ENCODE measurements around the gene FGF14.

FGF14 gene

DNA sequence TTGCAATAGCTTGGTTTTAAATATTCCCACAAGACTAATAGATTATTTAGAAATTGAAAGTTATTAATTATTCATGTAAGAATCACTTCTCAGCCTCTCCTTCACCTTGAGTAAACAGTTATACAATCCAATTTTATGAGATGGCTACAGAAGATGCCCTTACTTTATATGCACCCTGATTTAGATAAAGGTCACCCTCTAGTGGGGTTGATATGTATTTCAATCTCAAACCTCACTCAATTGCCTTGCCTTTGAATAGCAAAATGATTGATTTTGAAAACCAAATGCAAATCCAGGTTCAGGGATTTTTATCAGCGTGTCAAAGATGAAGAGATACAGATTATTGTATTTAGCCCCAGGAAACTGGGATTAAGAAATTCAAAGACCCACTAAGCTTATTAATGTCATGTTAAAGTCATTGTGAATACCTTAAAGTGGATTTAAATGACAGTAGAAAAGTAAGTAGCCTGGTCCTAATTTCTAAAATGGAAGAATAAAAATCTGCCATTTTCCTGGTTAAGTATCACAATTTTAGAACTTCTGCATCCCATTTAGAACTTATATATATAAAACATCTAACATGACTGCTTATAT, 644.3 kb downstream of the FGF14 start:
- DNase-seq, result peak; percentile 50

DNA sequence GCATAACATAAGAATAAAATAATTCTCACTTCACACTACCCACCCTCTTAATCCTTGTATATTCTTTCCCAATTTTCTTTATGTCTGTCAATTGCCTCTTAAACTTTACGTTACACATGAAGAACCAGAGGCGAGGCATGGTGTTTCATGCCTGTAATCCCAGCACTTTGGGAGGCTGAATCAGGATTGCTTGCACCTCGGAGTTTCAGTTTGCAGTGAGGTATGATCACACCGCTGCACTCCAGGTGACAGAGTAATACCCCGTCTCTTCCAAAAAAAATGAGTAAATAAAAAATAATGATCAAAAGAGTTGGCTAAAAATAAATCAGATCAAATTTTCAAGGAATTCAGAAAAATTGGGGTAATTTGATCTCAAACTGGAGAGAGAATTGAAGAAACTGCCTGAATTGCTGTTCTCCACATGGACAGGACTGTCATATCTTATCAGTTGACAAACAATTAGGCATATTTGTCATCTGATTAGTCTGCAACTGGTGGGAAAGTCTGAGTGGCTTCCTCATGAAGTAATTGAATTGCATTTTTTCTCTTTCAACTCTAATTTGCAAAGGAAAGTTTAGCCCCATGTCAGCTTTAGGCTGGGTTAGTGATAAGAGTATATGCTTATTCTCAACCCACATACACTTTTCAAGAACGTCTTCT, 646.5 kb downstream of the FGF14 start:
- peak; percentile 11 for DNase-seq

DNA sequence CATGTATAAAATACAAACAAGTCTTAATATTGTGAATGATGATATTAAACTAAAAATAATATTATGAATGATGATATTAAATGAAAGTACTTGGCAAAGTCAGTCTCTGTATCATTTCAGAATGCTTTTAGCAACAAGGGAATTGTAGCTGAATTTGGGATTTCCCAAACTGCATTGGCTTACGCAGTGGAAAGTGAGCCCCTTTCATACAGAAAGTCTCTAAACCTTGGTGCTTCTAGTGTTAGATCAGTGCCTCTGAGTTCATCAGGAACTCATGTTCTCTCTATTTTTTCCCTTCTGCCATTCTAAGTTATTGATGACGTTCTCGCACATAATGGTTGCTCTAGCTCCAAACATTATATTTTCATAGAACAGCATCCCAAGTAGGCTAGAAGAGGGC, 649.4 kb downstream of the FGF14 start:
- no peak for DNase-seq

DNA sequence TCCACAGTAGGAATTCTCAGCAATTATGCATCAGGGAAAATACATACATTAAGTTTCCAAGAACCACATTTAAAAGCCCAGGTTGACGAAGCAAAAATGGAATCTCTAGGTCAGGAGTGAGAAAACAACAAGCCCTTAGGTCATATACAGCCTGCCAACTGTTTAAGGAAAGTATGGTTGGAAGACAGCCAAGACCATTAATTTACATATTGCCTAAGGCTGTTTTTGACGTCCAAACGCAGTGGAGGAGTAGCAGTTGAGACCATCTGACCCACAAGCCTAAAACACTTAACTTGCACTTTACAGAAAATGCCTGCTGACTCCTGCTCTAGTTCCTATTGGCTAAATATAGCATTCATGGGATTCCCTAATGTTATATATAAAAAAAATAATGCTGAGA, 650.4 kb downstream of the FGF14 start:
- peak; percentile 14 for DNase-seq

DNA sequence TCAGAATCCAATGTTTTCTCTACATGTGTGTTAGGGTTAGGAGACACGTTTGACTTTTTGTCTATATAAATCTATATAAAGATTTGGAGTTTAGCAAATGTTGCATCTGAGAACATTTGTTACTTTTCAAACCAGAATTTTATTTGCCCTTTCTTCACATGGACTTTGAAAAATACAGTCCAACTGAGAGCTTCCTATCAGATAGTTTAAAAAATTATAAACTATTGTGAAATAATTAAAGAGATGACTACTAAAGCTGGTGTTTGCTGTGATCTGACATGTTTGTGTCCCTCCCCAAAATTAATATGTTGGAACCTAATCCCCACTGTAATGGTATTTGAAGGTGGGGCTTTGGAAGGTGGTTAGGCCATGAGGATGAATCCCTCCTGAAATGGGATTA, 652.3 kb downstream of the FGF14 start:
- no peak for DNase-seq

DNA sequence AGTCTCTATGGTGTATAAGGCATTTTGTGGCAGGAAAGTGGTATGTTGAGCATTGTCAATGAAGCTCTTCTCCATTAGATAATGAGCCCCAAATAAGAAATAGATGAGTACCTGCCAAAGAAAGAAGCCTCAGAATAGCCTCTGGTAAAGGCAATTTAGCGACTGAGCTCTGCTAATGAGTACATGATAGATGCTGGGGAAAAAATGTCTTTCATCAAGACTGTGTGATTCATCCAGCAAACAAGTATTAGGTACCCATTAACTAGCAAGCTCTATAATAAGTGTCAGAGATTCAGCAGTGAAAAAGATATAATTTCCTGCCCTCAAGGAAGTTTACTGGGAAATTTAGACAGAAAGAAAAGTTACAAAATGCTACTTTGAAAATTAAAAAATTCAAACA, 654.8 kb downstream of the FGF14 start:
- no peak for DNase-seq

DNA sequence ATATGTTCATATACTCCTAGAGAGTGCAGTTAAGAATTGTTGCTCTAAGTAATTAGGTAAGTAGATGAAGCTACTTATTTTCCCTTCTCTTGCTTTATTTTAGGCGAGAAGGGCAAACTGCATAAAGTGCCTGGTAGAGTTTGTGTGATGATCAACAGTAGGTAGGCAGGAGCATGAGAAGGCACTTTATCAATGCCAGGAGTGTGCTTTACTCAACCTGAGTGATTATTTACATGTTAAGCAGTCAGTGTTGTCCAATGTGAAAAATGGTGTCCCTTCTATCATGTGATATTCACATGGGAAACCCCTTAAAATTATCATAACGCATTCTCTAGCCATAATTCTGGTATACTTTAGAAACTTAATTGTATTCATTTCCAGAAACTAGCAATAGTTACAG, 655.3 kb downstream of the FGF14 start:
- no peak for DNase-seq

DNA sequence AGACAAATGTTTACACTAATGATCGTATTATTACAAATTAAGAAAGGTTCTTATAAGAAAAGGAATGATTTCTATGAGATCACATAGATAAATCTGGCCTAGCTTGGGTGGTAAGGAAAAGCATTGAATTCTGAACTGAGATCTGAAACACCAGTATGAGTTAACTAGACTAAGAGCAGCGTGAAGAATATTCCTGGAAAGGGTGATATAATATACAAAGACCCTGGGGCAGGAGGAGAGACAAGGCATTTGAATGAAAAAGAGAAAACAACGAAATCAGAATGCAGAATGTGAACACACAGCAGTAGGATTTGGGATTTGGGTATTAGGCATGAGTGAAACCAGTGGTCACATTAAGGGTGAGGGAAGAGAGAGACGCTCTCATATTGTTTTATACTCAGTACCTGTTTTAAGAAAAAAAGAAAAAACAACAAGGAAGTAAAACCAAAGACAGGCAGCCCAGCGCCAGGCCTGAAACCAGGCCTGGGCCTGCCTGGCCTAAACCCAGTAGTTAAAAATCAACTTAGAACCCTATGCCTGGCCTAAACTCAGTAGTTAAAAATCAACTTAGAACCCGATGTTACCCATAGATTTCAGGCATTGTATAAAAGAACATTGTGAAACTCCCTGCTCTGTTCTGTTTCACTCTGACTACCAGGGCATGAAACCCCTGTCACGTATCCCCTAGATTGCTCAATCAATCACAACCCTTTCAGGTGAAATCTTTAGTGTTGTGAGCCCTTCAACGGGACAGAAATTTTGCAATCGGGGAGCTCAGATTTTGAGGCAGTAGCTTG, 662.3 kb downstream of the FGF14 start:
- DNase-seq, result no peak

DNA sequence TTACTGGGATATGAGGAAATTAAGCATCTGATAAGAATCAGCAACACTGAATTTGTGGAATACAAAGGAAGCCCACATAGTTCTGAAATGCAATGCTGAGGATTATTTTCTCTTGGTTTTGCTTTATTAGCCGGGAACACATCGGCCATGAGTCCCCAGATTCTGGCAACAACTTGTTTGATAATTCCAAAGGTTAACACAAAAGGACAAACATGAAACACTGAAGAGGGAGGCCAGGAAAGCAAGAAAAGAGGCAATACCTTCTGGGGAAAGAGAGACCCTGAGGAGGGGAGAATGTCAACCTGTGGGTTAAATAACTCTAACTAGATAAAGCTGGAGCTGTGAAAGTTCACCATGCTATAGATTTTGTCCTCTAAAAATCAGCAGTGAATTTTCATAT, 663.5 kb downstream of the FGF14 start:
- no peak for DNase-seq

DNA sequence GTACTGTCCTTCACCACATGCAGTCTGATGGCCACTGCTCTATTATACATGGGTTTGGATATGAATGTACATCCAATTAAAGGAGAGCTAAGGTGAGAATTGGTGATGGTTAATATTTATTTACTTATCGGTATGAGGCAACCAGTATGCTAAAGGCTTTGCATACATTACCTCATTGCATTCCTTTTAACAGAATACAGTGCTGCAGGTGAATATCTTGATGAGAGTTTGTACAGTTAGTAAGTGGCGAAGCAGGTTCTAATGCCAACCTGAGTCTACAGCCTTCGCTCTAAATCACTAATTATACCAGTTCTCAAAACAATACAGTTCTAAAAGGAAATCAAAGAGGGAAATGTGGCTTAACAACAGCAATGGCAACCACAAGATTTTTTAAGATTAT, 665.3 kb downstream of the FGF14 start:
- no peak for DNase-seq

DNA sequence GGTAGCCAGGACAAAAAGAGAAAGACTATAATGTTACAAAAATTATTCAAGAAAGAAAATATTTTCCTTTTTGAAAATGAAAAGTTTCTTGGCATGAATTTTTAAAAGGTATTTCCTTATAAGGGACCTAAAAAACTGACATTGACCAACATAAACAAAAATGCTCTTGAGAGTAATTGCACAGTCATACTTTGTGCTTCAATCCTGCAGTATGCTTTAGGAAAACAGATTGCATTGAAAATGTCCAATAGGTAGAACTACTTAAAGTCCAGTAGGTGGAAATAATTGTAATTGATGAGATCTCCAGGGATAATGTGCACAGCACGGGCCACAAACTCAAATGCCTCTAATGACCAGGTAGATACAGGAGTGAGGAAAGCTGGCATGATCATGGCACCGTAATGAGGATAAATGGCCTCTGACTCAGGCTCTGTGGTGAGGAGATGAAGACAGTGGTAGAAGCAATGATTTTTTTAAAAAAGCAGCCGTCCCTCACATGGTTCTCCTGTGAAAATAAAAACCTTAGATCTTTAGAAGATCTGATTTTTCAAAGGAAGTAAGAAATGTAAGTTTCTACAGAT, 671.3 kb downstream of the FGF14 start:
- peak; percentile 32 for DNase-seq

DNA sequence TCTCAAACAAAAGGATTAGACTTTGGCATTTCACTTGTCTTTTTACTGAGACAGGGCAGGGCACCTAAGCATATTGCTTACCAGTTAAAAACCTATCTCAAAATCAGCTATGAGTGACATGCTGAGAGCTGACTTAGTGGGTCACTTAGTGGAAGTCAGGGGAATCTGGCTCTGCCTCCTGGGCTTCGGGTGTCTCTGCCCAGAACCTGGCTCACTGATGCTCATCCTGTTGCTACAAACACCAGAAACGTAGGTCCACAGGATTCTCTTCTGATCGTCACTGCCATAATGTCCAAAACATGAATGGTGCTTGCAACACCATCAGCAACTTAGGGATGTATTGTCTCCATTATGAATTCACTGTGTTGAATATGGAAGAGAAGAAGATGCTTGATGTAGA, 673.2 kb downstream of the FGF14 start:
- no peak for DNase-seq

DNA sequence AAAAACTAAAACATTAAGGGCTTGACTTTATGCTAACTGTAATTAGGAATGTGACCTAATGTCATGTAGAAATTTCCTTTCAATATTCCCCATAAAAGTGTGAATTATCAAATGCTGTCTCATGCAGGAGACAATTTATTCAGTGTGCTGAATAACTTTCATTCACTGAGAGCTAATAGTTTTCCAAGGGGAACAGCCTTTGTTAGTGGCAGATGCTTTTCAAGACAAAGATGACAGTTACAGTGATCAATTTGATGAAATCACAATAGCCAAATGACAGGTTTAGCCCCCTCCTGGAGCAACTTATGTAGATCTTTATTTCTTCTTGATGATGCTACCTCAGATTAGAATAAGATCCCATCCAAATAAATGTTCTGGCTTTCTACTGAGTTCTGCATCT, 673.8 kb downstream of the FGF14 start:
- DNase-seq, result no peak

DNA sequence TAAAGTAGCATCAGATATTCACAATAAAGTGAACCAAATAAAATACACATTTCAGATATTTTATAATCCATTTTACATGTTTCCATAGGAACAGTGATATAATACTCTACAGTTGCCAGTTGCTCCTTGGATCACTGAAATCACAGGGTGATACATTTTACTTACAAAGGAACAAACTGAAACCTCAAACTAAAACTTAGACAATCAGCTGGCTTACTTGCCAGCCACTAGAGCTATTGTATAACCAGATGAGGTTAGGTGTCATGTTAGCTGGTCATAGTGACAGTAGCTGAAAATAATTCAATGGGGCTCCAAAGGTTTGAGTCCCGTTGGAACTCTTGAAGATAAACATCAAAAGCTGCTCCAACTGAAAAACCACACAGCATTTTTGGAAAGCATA, 674.7 kb downstream of the FGF14 start:
- no peak for DNase-seq

DNA sequence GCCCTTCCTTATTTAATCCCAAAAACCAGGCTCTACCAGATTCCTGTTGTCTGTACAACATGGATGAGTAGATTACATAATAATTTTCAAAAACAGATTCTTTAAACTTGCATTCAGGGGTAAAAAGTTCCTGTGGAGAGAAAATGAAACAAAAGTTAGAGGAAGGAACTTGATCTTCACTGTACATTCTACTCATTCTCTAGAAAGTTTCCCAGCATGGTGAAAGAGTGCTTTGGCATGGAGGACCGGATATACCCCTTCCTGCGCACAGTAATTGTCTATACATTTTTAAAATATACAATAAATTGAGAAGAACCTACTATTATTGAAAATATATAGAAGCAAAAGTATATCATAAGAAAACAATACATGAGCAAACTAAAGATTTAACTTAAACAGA, 675.2 kb downstream of the FGF14 start:
- no peak for DNase-seq

DNA sequence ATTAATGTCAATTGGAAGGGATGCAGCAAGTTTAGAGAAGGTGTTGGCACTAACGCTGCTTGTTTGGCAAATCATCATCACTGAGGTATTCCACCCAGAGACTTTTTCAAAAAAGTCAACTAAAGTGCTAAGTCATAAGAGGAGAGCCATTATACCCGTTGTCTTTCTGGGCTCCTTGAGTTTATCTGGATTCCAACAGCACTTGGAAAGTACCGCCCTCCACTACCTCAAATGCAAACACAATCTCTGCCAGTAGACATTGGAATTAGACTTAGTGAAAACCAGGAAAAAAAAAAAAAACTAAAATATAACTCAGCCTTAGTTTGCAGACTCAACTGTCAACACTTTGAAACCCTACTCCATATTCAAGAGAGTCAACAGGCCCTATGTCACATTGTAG, 683.4 kb downstream of the FGF14 start:
- DNase-seq, result no peak

DNA sequence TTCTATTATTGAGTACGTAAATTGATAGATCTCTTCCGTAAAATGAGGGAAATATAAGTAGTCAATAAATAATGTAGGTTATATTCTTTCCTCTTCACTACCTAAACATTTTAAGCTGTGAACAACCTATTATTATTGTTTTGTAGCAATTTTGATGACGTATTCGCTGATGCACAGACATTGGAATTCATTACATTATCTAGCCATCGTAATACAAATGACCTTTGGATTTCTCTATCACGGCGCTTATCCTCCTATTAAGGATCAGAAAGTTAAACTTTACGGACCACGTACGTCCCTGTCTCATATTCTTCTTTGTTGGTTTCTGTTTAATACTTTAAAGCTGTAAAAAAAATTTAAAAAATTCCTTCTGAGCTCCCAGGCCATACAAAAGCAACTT, 684.5 kb downstream of the FGF14 start:
- no peak for DNase-seq

DNA sequence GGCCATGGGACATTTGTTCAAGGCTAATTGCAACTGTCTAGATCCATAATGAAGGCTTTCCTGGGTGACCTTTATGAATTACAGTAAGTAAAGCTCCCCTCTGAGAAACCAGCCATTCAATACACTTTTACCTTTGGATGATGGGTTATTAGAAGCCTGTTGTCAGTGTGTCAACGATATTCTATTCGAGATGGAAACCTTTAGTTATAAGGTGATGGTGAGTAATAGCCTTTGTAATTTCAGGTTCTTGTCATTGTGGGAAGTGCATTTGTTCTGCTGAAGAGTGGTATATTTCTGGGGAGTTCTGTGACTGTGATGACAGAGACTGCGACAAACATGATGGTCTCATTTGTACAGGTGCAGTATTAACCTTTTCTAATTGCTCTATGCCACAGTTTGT, 687.7 kb downstream of the FGF14 start:
- DNase-seq, result no peak

DNA sequence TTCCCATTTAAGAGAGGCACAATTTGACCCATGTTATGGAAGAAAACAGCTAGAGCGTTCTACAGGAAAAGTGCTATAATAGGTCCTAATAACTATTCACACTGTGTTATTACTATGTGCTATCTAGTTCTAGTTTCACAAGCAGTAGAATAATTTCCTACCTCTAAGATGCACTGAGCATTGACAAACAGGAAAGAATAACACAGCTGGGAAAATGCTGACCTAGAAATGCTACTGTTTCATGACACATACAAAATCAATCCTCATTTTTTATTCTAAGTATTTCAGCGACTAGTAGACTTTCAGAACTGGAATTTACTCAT, 689.9 kb downstream of the FGF14 start:
- DNase-seq, result no peak

DNA sequence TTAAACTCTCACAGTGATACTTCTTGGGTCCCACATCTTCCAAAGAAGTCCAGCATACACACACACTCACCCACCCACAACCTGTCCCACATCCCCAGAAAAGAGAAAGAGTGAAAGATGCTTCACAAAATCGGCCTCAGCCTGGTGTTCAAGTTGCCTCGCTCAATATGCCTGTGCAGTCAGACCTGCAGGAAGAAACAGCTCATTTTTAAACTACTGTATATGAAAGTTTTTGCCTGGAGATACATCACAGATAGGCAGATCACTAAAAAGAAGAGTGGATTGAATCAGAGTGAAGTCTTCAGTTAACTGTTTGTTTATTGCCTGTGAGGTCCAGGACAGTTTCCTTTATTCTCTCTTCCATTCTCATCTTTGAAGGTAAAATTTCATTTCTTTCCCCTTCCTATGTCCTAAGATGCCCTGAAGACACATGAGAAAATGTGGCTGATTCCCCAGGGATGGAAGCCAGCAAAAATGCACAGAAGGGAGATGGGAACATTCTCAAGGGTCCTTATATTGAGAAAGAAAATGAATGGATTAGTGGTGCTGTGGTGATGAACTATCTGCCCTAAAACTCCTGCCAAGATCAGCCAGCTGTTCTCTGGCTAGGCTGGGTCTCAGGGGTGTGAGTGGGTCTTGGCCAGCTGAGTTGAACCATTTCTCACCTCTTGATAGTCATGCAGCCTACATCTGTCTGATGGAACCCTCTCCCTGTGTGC, 690.4 kb downstream of the FGF14 start:
- DNase-seq, result no peak

DNA sequence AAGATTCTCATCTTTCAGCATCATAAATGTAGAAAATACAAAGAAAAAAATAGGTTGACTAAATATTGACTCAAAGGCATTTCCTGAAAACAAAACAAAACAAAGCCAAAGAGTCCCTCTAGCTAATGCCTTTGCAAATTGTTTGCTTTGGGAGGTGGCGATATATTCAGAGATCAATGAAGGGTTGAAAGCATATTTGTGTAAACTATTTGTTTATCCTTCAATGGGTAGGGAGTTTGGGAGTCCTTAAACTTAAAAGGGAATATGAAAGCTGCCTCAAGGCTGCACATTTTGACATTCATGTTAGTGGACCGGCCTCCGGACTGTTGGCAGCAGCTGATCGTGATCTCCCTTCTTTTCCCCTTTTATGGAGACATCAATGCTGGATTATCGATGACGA, 691.9 kb downstream of the FGF14 start:
- no peak for DNase-seq

DNA sequence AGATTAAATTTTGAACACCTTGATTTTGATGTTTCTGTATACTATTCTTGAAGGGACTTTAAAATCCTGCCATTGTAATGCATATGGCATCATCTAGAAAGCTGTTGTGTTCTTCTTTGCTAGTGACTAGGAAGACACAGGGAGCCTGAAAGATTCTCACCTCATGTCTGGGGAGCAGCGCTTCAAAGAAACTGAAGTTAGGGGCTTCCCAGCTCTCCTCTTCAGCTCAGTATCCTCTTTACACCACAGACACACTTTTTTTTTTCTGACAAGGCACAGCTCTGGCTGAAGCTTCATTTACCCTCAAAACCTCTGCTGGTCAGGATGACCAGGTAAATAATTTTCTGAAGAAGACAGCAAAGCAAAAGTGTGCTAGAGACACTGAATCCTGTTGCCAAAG, 693.7 kb downstream of the FGF14 start:
- no peak for DNase-seq

DNA sequence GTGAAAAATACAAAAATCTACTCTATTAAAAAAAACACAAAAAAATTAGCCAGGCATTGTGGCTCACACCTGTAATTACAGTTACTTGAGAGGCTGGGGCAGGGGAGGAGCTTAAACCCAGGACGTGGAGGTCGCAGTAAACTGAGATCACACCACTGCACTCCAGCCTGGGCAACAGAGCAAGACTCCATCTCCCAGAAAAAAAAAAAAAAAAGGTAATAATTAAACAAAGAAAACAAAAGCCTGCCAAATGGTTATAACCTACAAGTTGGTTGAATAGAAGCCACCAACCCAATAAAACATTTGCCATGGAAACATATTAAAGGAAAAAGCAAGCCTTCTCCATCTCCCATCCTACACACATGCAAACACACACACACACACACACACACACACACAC, 694.2 kb downstream of the FGF14 start:
- DNase-seq, result no peak
